Natural killer cell (primary cell): ENCODE results near the gene C1orf105. TPM values are rescaled to one million over a fixed set of nuclear protein-coding genes. Genes with fewer than 3 reads are reported as not detected.

ENCODE experiments used
- ATAC-seq, 3 donors: fragments of 150-1000 bp in 2 of 3; fragments of 200-7000 bp in 1 of 3; cut with Tn5 transposase; 1 replicate in 1 of 3; 2 replicates in 2 of 3; pipeline ENCODE4 v1.10.0; 2021; ENCODE audit warnings: mild to moderate bottlenecking in 2 of 3, moderate library complexity in 2 of 3
- DNase-seq, 2 donors: peaks; one replicate each; pipeline versions ENCODE4 v3.0.0 to v3.0.0-alpha.2; 2013 to 2021; ENCODE audit warnings: mixed read lengths in 1 of 2
- H3K27ac ChIP-seq: one replicate; pipeline ENCODE4 v1.5.1; 2013; ENCODE audit warnings: mild to moderate bottlenecking, low read length
- H3K27me3 ChIP-seq: one replicate; pipeline ENCODE4 v1.6.1; 2013; ENCODE audit warnings: low read length; ENCODE audit not compliant: control insufficient read depth, insufficient read depth
- H3K36me3 ChIP-seq: one replicate; pipeline ENCODE4 v1.6.1; 2013; ENCODE audit warnings: low read length; ENCODE audit not compliant: control insufficient read depth, insufficient read depth
- H3K4me1 ChIP-seq: one replicate; pipeline ENCODE4 v1.6.1; 2013; ENCODE audit warnings: low read length; ENCODE audit not compliant: control insufficient read depth, insufficient read depth
- H3K4me3 ChIP-seq: one replicate; pipeline ENCODE4 v1.5.1; 2013; ENCODE audit warnings: low read length
- H3K9me3 ChIP-seq: one replicate; pipeline ENCODE4 v1.6.1; 2013; ENCODE audit warnings: low read length; ENCODE audit not compliant: control insufficient read depth, insufficient read depth
- H3K27ac Mint-ChIP-seq, 2 donors: one replicate each; pipeline ENCODE4 v1.8.0; 2022; ENCODE audit warnings: mild to moderate bottlenecking in 2 of 2, mixed read lengths in 2 of 2, moderate library complexity in 1 of 2
- H3K27me3 Mint-ChIP-seq, 2 donors: one replicate each; pipeline ENCODE4 v1.8.0; 2022; ENCODE audit warnings: low read depth in 2 of 2, mixed read lengths in 2 of 2
- H3K36me3 Mint-ChIP-seq: one replicate; pipeline ENCODE4 v1.8.0; 2022; ENCODE audit warnings: mixed read lengths
- H3K4me1 Mint-ChIP-seq, 2 donors: one replicate each; pipeline ENCODE4 v1.8.0; 2022; ENCODE audit warnings: mixed read lengths in 2 of 2
- H3K4me3 Mint-ChIP-seq: one replicate; pipeline ENCODE4 v1.8.0; 2022; ENCODE audit warnings: mild to moderate bottlenecking, moderate library complexity, mixed read lengths
- H3K9me3 Mint-ChIP-seq, 2 donors: one replicate each; pipeline ENCODE4 v1.8.0; 2022; ENCODE audit warnings: mixed read lengths in 2 of 2
- WGBS: methylation state at CpG from one replicate; pipeline ENCODE4 v1.1.7; 2013; ENCODE audit warnings: missing lambda C conversion rate; ENCODE audit not compliant: insufficient coverage; 5-methylcytosine and 5-hydroxymethylcytosine counted together
- intact Hi-C: fragments of 100-400 bp; cut with micrococcal nuclease; formaldehyde crosslinking; loops from one replicate; pipeline ENCODE4 v1.14.2; 2022
- total RNA-seq, 4 donors: library from RNA; stranded (reverse); fragments of 120-200 nt in 1 of 4; gene quantifications; one replicate each; pipeline versions ENCODE4 v1.2.3 to v1.2.4, GENCODE V29; 2013 to 2022
- TF ChIP-seq, protein P1 (sequence below): fragments of 200-600 bp; IDR thresholded peaks from one replicate; pipeline ENCODE4 v1.8.0; 2022; ENCODE audit warnings: antibody characterized with exemption

Gene C1orf105
- total RNA-seq, 3 donors from 2014 or later (not counting 1 experiment from before 2014, with no cell fraction given) = not detected

DNA sequence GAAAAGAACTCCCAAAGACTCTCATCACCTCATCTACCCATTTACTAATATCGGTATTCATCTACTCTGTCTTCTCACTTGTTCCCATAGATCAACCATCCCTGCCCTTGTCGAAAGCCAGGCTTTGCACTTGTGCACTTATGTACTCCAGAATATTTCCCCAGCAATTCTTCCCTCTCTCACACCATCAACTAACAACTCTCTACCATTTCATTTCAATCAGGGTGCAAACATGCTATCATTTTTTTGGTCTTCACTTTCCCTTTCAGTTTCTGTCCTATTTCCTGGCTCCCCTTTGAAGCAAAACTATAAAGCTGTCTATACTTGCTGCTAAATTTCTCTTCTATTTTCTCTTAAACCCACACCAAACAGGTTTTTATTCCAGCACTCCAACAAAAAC lies 6.7 kb downstream of the C1orf105 start:
- ATAC-seq (peak; percentile 50 to 70 (median 56)), DNase-seq (peak in 1 of 2 donors; percentile 50)
- Histone ChIP-seq H3K9me3 (no peaks in the 10 kb centered on the region), H3K4me1 (peaks cover 3% of the 10 kb centered on the region), H3K4me3 (no peak overlapping the region), H3K27ac (peak overlapping the region; percentile 51), H3K27me3 (no peaks in the 10 kb centered on the region), H3K36me3 (no peaks in the 10 kb centered on the region)
- intact Hi-C loops = loop anchor here (1.0 kb wide), 1 partner anchor 17 kb away; the partner anchor contains the start of gene PIGC
- Mint-ChIP-seq H3K4me1 (no peaks in the 10 kb centered on the region), H3K36me3 (no peaks in the 10 kb centered on the region), H3K4me3 (no peak overlapping the region), H3K27me3 (no peaks in the 10 kb centered on the region), H3K27ac (no peak overlapping the region), H3K9me3 (no peaks in the 10 kb centered on the region)
- TF ChIP-seq, protein P1, sequence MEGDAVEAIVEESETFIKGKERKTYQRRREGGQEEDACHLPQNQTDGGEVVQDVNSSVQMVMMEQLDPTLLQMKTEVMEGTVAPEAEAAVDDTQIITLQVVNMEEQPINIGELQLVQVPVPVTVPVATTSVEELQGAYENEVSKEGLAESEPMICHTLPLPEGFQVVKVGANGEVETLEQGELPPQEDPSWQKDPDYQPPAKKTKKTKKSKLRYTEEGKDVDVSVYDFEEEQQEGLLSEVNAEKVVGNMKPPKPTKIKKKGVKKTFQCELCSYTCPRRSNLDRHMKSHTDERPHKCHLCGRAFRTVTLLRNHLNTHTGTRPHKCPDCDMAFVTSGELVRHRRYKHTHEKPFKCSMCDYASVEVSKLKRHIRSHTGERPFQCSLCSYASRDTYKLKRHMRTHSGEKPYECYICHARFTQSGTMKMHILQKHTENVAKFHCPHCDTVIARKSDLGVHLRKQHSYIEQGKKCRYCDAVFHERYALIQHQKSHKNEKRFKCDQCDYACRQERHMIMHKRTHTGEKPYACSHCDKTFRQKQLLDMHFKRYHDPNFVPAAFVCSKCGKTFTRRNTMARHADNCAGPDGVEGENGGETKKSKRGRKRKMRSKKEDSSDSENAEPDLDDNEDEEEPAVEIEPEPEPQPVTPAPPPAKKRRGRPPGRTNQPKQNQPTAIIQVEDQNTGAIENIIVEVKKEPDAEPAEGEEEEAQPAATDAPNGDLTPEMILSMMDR = no peak
- 90% methylated on average over 2 of the region's 2 CpGs for WGBS

DNA sequence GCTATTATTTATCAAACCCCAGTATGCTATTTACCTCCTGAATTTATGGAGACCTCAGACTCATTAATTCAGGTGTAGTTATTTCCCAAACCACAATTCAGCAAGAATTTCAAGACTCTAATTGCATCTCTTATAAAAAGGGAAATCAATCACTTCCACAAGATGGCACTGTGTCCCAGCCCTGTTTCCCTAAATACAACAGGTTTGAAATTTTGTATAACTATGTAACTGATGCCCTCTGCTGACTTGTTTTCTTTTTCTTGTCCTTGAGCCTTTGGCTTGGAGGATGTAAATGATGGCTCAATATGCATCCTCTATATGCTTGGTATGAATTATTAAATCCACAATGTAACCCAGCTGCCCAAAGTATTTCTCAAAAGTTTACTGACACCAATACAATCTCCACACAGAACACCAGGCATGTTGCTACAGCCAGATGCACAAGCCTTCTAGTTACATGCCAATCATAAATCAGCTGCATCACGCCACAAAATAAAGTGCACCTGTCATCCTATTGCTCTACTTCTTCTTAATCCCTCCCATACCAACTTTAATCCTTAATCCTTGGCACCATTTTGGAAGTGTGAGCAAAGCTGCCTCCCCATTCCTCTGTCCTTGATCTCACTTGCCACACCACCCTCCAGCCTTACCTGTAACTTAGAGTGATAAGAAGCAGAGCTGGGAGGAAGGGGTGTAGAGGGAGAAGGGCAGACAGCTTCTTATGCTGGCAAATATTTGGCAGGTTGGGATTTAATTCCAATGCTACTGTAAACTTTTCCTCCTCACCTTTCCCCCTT lies 9.0 kb downstream of the C1orf105 start:
- no peaks in the 10 kb centered on the region for H3K9me3 ChIP-seq
- no peaks in the 10 kb centered on the region for H3K27me3 ChIP-seq
- DNase-seq (peak in 1 of 2 donors; percentile 82), ATAC-seq (peak in 2 of 3 donors; percentile 73 to 76)
- TF ChIP-seq, protein P1 = peak; percentile 58
- no peak overlapping the region for H3K4me3 ChIP-seq
- WGBS = 95% methylated on average over 1 of the region's 1 CpG
- Mint-ChIP-seq H3K4me3 (no peak overlapping the region), H3K27ac (peak overlapping the region in 1 of 2 donors; percentile 9), H3K36me3 (no peaks in the 10 kb centered on the region), H3K4me1 (peaks cover 6 to 12% of the 10 kb centered on the region in 2 donors), H3K9me3 (no peaks in the 10 kb centered on the region), H3K27me3 (no peaks in the 10 kb centered on the region)
- intact Hi-C loops = no loop called here
- H3K36me3 ChIP-seq = no peaks in the 10 kb centered on the region
- H3K27ac ChIP-seq = no peak overlapping the region
- H3K4me1 ChIP-seq = peaks cover 3% of the 10 kb centered on the region

DNA sequence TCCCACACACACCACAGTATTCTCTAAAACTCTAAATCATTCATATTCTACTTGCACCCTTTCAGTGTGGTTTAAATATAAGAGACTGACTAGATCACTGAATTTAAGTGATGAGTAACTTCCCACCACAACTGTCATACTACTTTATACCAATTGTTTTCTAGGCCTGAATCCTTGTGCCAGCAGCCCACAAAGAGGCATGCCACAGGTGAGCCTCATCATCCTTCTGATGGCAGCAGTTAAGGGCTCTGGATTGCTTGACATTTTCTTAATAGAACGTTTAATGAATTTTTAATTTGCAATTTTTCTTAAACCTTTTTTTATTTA lies 9.6 kb downstream of the C1orf105 start:
- Mint-ChIP-seq H3K27me3 (no peaks in the 10 kb centered on the region), H3K4me3 (no peak overlapping the region), H3K27ac (peak overlapping the region in 1 of 2 donors; percentile 9), H3K9me3 (no peaks in the 10 kb centered on the region), H3K36me3 (no peaks in the 10 kb centered on the region), H3K4me1 (peaks cover 9 to 13% of the 10 kb centered on the region in 2 donors)
- no peak for ATAC-seq
- TF ChIP-seq, protein P1 = no peak
- H3K9me3 ChIP-seq = no peaks in the 10 kb centered on the region
- DNase-seq = no peak
- H3K4me1 ChIP-seq = peaks cover 3% of the 10 kb centered on the region
- H3K27me3 ChIP-seq = no peaks in the 10 kb centered on the region
- no peak overlapping the region for H3K4me3 ChIP-seq
- H3K27ac ChIP-seq = no peak overlapping the region
- intact Hi-C loops = no loop called here
- H3K36me3 ChIP-seq = no peaks in the 10 kb centered on the region
- 100% methylated on average over 1 of the region's 1 CpG for WGBS

DNA sequence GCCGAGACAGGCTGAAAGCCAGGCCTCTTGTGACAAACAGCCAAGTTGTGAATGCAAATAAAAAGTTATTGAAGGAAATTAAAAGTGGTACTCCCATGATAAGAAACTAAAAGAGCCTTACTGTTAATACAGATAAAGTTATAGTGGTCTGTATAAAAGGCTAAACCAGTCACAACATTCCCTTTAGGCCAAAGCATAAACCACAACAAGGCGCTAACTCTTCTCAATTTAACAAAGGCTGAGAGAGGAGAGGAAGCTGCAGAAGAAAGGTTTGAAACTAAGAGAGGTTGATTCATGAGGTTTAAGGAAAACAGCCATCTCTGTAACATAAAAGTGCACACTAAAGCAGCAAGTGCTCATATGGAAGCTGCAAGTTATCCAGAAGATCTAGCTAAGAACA lies 10.7 kb downstream of the C1orf105 start:
- H3K36me3 Mint-ChIP-seq = no peaks in the 10 kb centered on the region
- TF ChIP-seq, protein P1 = no peak
- H3K27ac Mint-ChIP-seq = no peak overlapping the region
- no peaks in the 10 kb centered on the region for H3K36me3 ChIP-seq
- no peaks in the 10 kb centered on the region for H3K9me3 ChIP-seq
- WGBS = 100% methylated on average over 1 of the region's 2 CpGs
- peaks cover 13 to 15% of the 10 kb centered on the region in 2 donors for H3K4me1 Mint-ChIP-seq
- ATAC-seq (no peak), DNase-seq (no peak)
- H3K4me3 Mint-ChIP-seq = no peak overlapping the region
- intact Hi-C loops = no loop called here
- H3K27me3 ChIP-seq = no peaks in the 10 kb centered on the region
- peaks cover 3% of the 10 kb centered on the region for H3K4me1 ChIP-seq
- H3K9me3 Mint-ChIP-seq = no peaks in the 10 kb centered on the region
- H3K27ac ChIP-seq = no peak overlapping the region
- no peaks in the 10 kb centered on the region for H3K27me3 Mint-ChIP-seq
- H3K4me3 ChIP-seq = no peak overlapping the region
